Esophagus muscularis mucosa (tissue), 4 donors: ENCODE measurements around the gene MAPK12. TPM values are rescaled to one million over a fixed set of nuclear protein-coding genes. Genes with fewer than 3 reads are reported as not detected.

Experiments used
- DNase-seq: peaks from one replicate; pipeline ENCODE4 v3.0.0-alpha.2; 2017; ENCODE audit errors: extremely low spot score
- H3K27ac ChIP-seq, 4 donors: fragments of 200-600 bp; sonication (generic); replicated peaks in 1 of 4; 1 replicate in 3 of 4; 2 replicates in 1 of 4; pipeline ENCODE4 v1.5.1; 2016 to 2019; ENCODE audit warnings: mild to moderate bottlenecking in 1 of 4
- H3K27me3 ChIP-seq, 4 donors: fragments of 200-600 bp; sonication (generic); one replicate each; pipeline versions ENCODE4 v1.5.1 to v1.6.0; 2016 to 2019
- H3K36me3 ChIP-seq, 4 donors: fragments of 200-600 bp; sonication (generic); one replicate each; pipeline ENCODE4 v1.5.1; 2016 to 2019
- H3K4me1 ChIP-seq, 4 donors: fragments of 200-600 bp; sonication (generic); one replicate each; pipeline ENCODE4 v1.5.1; 2016 to 2019
- H3K4me3 ChIP-seq, 4 donors: fragments of 200-600 bp; sonication (generic); 1 replicate in 2 of 4; 2 replicates in 2 of 4; pipeline ENCODE4 v1.5.1; 2016 to 2019; ENCODE audit warnings: mild to moderate bottlenecking in 4 of 4, moderate library complexity in 1 of 4
- H3K9me3 ChIP-seq, 4 donors: fragments of 200-600 bp; sonication (generic); 1 replicate in 3 of 4; 2 replicates in 1 of 4; pipeline ENCODE4 v1.5.1; 2016 to 2019
- CTCF ChIP-seq, 3 experiments: fragments of 200-600 bp in 2 of 3; fragments of 450-650 bp in 1 of 3; sonication (generic) in 2 of 3; IDR thresholded peaks; one replicate each; pipeline ENCODE4 v1.5.1; 2017 to 2019; ENCODE audit warnings: antibody characterized with exemption in 3 of 3, mild to moderate bottlenecking in 2 of 3, moderate library complexity in 1 of 3
- EP300 ChIP-seq: sonication (generic); formaldehyde crosslinking; IDR thresholded peaks from one replicate; pipeline ENCODE4 v1.6.1; 2017; ENCODE audit warnings: antibody characterized with exemption
- POLR2A ChIP-seq: fragments of 450-650 bp; IDR thresholded peaks from one replicate; pipeline ENCODE4 v1.6.1; 2017; ENCODE audit warnings: antibody characterized with exemption, moderate library complexity, mild to moderate bottlenecking, low read depth
- POLR2AphosphoS5 ChIP-seq, 2 donors: sonication (generic); formaldehyde crosslinking; IDR thresholded peaks; one replicate each; pipeline ENCODE4 v1.6.1; 2017; ENCODE audit warnings: antibody characterized with exemption in 2 of 2
- WGBS: methylation state at CpG from one replicate; pipeline ENCODE4 v1.1.5; 2018; 5-methylcytosine and 5-hydroxymethylcytosine counted together
- intact Hi-C: fragments of 100-400 bp; cut with DNase I; formaldehyde crosslinking; loops from one replicate; pipeline ENCODE4 v1.15.1; 2023
- total RNA-seq, 4 donors: library from RNA; depleted of rRNA; stranded (reverse); fragments of >200 nt; gene quantifications; one replicate each; pipeline versions ENCODE4 v1.1.0 to v1.2.1, GENCODE V29; 2016

Gene MAPK12
- total RNA-seq, 4 donors from 2014 or later: 5.8 to 22.9 (median 16.1) TPM

DNA sequence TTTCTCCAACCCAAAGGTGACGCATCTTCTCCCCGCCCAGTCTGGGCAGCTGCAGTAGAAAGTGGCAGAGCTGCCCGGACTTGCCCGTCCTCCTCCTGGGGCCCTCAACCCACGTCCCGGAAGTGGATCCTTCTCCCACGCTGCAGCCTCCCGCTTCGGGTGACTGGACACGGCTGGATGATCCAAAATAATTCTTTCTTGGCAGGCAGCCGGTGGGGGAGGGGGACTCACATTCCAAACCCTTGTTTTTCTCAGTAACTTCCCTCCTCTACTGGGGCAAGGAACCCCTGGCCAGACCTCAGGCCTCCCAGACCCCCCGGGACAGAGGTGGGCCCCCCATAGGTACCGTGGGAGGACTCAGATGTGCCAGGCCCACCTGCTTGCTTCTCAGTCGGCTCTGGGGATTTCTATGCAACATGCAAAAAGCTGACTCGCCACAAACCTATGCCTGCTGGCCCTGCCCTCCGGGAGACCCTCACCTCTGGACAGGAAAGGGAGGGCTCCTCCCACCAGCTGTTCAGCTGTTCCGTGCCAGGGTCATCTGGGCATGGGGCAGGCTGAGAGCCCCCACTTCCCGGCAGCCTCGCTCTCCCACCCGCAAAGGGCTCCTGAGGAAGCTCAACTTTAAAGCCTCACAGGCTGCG, 44.6 kb upstream of the MAPK12 start:
- WGBS: 7% methylated on average over 20 of the region's 21 CpGs

GRCh38 chr22:50305393-50305922, 44.0 kb upstream of the MAPK12 start:
- Histone ChIP-seq H3K27ac (peak overlapping the region; percentile 87 to 93 (median 91)), H3K36me3 (no peaks in the 10 kb centered on the region), H3K9me3 (no peaks in the 10 kb centered on the region), H3K27me3 (no peaks in the 10 kb centered on the region), H3K4me1 (peaks cover 72 to 89% (median 86%) of the 10 kb centered on the region in 4 donors), H3K4me3 (peak overlapping the region; percentile 91 to 98 (median 94))
- intact Hi-C loops: no loop called here
- no peak for DNase-seq
- 55% methylated on average over 10 of the region's 14 CpGs for WGBS
- TF ChIP-seq EP300 (no peak), POLR2A (no peak), POLR2AphosphoS5 (IDR thresholded peaks at IDR 0.05) (no peak), CTCF (IDR thresholded peaks at IDR 0.05) (no peak)

More for the DNA sequence above, 44.6 kb upstream of the MAPK12 start:
- Histone ChIP-seq H3K4me3 (peak overlapping the region; percentile 91 to 98 (median 94)), H3K27ac (peak overlapping the region; percentile 87 to 93 (median 91)), H3K9me3 (no peaks in the 10 kb centered on the region), H3K27me3 (no peaks in the 10 kb centered on the region), H3K4me1 (peaks cover 66 to 84% (median 80%) of the 10 kb centered on the region in 4 donors), H3K36me3 (no peaks in the 10 kb centered on the region)
- intact Hi-C loops: no loop called here
- TF ChIP-seq EP300 (no peak), POLR2AphosphoS5 (IDR thresholded peaks at IDR 0.05) (peak; percentile 67 to 68), POLR2A (no peak), CTCF (IDR thresholded peaks at IDR 0.05) (no peak)
- DNase-seq: peak; percentile 93

- 39% methylated on average over 9 of the region's 22 CpGs for WGBS
- DNase-seq: no peak
- Histone ChIP-seq H3K27me3 (no peaks in the 10 kb centered on the region), H3K27ac (peak overlapping the region; percentile 87 to 93 (median 91)), H3K4me3 (peak overlapping the region; percentile 91 to 98 (median 94)), H3K9me3 (no peaks in the 10 kb centered on the region), H3K4me1 (peaks cover 79 to 95% (median 92%) of the 10 kb centered on the region in 4 donors), H3K36me3 (no peaks in the 10 kb centered on the region)
- intact Hi-C loops: no loop called here
- TF ChIP-seq POLR2A (no peak), CTCF (IDR thresholded peaks at IDR 0.05) (no peak), POLR2AphosphoS5 (IDR thresholded peaks at IDR 0.05) (no peak)
Measured at GRCh38 chr22:50304528-50305392, 43.3 kb upstream of the MAPK12 start.

DNA sequence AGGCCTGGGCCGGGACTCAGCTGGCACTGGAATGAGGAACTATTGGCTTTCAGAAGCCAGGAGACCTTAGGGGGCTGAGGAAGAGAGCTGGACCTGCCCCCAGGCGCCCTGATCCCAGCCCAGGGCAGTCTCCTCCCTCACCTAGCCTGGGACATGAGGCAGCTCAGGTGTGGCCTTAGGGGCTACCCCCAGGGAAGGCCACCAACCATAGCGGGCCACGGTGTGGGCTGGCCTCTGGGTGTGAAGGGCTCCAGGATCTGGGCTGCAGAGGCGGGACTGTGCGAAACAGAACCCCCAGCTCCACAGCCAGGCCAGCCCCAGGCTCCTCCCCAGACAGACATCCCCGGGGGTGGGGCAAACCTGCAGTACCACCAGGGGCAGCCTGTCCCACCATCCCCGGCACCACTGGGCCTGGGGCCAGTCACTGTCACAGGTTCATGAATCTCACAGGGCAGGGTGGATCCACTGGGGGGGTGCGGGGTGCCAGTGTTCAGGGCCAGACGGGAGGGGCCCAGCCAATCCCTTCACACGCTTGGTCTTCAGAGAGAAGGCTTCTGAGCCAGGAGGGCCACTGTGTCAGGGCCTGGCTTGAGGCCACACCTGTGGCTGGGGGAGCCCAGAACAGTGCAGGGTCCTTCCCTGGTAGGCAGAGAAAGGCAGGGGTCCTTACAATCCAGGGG, 42.5 kb upstream of the MAPK12 start:
- H3K4me1 ChIP-seq: peaks cover 80 to 95% (median 92%) of the 10 kb centered on the region in 4 donors
- H3K36me3 ChIP-seq: no peaks in the 10 kb centered on the region
- H3K4me3 ChIP-seq: peak overlapping the region; percentile 24 to 95 (median 92)

More for the DNA sequence above, 42.5 kb upstream of the MAPK12 start:
- Histone ChIP-seq H3K27ac (peak overlapping the region; percentile 87 to 93 (median 91)), H3K27me3 (no peaks in the 10 kb centered on the region), H3K9me3 (no peaks in the 10 kb centered on the region)
- no peak for TF ChIP-seq POLR2AphosphoS5 (IDR thresholded peaks at IDR 0.05)
- no peak for TF ChIP-seq EP300
- no peak for TF ChIP-seq CTCF (IDR thresholded peaks at IDR 0.05)
- TF ChIP-seq POLR2A: no peak
- DNase-seq: no peak
- 45% methylated on average over 6 of the region's 11 CpGs for WGBS
- intact Hi-C loops: no loop called here
